Upper lobe of left lung (tissue), 4 donors: ENCODE measurements around the gene STAU1.

Experiments
- EP300 ChIP-seq, 4 donors: sonication (generic); formaldehyde crosslinking; IDR thresholded peaks; one replicate each; pipeline ENCODE4 v1.5.1; 2017; ENCODE audit warnings: antibody characterized with exemption in 4 of 4, control low read depth in 2 of 4
- POLR2A ChIP-seq, 4 donors: fragments of 450-650 bp; IDR thresholded peaks; one replicate each; pipeline ENCODE4 v1.5.1; 2016 to 2017; ENCODE audit warnings: antibody characterized with exemption in 4 of 4, mild to moderate bottlenecking in 2 of 4

DNA sequence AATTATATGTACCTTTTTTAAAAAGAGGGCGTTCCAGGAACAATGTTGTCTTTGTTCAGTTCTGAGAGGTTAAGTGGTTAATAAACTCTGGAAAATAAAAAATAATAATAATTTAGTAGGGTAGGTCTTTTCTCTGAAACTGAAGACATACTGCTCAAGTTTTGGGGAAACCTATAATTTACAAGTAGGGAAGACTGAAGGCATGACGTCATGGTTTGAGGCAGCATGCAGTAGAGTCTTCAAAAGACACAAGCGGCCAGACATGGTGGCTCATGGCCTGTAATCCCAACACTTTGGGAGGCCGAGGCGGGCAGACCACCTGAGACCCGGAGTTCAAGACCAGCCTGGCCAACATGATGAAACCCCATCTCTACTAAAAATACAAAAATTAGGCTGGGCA, 14.0 kb downstream of the STAU1 start:
- TF ChIP-seq POLR2A (IDR thresholded peaks at IDR 0.05) (no peak), EP300 (IDR thresholded peaks at IDR 0.05) (no peak)
